ENCODE data around the gene TMX2. TPM values are rescaled to one million over a fixed set of nuclear protein-coding genes. Genes with fewer than 3 reads are reported as not detected.
"Not testable (repeated sequence)": the region's sequence is repeated elsewhere in the genome, so short reads cannot be mapped to it uniquely, and the experiment has no call there.

Gene TMX2, protein sequence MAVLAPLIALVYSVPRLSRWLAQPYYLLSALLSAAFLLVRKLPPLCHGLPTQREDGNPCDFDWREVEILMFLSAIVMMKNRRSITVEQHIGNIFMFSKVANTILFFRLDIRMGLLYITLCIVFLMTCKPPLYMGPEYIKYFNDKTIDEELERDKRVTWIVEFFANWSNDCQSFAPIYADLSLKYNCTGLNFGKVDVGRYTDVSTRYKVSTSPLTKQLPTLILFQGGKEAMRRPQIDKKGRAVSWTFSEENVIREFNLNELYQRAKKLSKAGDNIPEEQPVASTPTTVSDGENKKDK
- 61.1 and 78.2 TPM in 2 replicates for total RNA-seq

DNA sequence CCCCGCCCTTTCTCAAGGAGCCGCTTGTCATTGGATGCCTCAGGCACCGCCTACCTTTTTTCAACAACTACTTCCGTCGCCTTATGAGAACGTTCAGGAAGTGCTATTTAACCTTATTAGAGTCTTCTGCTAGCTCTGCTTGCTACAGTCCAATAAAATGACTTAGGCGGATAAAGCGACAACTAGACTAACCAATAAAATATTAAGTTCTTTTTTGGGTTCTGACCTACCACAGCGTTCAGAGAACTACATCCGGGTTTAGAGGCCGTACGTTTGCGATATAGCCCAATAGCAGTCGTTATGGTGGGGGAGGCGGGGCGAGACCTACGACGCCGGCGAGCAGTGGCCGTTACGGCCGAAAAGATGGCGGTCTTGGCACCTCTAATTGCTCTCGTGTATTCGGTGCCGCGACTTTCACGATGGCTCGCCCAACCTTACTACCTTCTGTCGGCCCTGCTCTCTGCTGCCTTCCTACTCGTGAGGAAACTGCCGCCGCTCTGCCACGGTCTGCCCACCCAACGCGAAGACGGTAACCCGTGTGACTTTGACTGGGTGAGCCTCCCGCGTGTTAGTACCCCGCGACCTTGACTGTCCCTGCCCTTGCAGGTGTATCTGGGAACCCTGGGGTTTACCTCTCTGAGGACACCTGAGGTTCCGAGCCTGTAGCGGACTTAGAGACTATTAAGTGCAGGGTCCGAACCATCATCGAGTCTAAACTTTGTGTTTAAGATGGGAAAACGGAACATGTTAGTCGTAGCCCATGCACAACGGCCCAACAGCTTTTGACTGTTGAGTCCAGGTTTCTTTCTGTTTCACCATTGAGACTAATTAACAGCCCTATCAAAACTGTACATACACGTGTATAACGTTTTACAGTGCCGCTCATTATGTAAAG, at the start of gene TMX2:
TMX2 (plus strand) TSS at position 338 of the 895 bp plus-strand sequence; CDS start at position 364, 26 bp downstream.
- peak; percentile 100 for DNase-seq (ENCODE audit: low read depth)

DNA sequence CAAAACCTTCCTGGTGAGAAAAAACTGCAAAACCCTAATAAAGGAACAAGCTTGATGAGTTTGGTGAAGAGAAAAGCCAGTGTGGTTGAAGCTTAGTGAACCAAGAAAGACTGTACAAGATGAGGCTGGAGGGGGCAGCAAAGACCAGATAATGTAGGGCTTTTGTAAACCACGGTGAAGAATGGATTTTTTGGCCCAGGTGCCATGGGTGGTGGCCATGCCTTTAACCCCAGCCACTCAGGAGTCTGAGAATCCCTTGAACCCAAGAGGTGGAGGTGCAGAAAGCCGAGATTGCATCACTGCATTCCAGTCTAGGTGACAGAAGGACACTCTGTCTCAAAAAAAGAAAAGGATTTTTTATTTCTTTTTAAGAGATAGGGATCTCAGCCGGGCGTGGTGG, 49.5 kb upstream of the TMX2 start:
- DNase-seq (ENCODE audit: low read depth), result peak; percentile 38

DNA sequence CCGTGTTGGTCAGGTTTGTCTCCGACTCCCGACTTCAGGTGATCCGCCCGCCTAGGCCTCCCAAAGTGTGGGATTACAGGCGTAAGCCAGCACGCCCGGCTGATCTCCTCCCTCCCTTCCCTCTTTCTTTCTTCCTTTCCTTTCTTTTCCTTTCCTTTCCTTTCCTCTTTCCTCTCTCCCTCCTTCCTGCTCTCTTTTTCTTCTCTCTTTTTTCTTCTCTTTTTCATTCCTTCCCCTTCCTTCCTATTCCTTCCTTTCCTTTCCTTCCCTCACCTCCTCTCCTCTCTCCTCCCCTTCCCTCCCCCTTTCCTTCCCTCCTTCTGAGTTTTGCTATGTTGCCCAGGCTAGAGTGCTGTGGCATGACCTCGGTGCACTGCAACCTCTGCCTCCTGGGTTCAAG, 48.4 kb upstream of the TMX2 start:
- no peak for DNase-seq (ENCODE audit: low read depth)

DNA sequence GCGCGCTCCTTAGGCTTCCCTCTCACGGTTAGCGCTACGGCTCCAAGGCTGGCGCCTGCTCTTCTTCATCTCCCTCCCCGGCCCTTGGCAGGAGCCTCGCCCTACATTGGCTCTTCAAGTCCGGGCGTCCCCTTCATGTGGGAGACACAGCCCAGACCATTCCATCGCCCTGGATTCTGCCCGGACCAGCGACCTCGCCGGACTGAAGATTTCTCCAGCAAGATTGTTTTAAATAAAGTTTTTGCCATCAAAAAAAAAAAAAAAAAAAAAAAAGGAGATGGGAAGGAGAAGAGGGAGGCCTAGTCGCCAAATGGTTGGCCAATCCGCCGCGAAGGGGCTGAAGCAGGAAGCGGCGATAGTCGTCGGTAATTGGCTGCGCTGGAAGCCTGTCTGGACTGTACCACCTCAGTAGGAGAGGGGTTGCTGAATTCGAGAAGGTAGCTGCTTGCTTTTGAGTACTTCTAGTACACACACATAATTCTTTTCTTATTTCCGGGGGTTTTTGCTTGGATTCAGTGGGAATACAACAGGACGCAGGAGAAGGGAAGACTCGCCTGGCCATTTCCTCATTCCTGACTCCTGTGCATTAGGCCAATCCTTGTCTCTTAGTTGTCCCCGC, 45.2 kb upstream of the TMX2 start:
- peak; percentile 96 for DNase-seq (ENCODE audit: low read depth)

DNA sequence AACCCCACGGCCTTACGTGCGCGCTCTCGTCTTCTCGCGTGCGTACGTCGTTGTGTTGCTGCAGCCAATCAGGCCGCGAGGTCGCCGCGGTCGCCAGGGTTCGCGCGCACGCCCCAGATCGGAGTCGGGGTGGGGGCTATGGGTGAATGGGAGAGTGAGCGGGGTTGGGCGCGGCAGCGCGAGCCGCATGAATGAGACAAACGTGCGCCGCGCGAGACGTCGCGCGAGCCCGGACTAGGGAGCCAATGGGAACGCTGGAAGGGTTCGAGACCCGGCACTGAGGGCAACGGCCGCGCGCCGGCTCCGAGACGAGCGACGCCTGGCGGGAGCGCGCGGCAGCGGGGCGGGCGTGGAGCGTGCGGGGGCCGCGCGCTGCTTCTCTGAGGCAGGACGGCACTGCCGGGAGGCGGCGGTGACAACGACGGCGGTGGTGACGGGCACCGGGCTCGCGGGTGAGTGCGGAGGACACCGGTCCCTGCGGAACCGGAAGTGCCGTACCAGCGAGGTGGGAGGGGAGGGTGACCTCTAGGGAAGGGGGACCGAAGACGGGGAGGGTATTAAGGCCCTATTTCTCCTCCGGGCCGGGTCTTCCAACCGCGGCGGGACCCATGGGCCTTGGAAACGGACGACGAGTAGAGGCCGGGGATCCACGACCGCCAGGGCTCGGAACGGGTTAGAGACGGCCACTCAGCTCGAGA, 44.5 kb upstream of the TMX2 start, which contains the start of gene ZDHHC5:
ZDHHC5 (plus strand) TSS at position 379 of the 698 bp plus-strand sequence. CDS start 4,977 bp downstream, outside the sequence.
- DNase-seq (ENCODE audit: low read depth), result peak; percentile 96

DNA sequence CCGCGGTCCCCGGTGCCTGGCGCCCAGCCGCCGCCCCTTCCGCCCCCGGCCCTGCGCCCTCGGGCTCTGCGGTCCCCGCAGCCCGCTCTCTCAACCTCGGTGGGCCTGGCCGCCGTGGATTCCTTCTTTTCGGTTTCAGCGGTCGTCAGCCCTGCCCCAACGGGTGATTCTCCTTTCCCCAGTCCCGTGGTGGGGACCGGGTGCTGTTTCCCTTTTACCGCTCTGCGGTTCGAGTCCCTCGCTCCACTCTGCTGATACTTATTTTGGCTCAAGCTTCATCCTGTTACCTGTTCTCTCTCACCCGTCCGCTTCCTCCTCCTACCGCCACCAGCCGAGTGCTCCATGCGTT, 44.0 kb upstream of the TMX2 start:
- DNase-seq (ENCODE audit: low read depth), result no peak

DNA sequence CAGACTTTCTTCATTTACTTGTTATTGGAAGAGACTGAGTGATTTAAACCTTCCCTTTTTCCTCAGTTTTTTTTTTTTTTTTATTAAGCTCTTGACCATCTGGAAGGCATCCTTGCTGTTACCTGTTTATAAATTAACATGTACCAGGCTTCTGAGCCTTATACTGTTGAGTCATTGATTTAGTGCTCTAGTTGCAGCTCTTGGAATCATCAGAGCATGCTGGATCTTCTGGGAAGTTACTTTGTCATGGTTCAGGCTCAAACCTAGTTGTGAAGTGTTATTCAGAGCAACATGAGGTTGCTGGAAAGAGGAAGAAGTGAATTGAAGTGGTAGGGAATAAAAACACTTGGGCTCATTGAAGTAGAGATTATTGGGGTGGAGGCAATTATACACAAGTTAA, 38.1 kb upstream of the TMX2 start:
- peak; percentile 96 for DNase-seq (ENCODE audit: low read depth)

DNA sequence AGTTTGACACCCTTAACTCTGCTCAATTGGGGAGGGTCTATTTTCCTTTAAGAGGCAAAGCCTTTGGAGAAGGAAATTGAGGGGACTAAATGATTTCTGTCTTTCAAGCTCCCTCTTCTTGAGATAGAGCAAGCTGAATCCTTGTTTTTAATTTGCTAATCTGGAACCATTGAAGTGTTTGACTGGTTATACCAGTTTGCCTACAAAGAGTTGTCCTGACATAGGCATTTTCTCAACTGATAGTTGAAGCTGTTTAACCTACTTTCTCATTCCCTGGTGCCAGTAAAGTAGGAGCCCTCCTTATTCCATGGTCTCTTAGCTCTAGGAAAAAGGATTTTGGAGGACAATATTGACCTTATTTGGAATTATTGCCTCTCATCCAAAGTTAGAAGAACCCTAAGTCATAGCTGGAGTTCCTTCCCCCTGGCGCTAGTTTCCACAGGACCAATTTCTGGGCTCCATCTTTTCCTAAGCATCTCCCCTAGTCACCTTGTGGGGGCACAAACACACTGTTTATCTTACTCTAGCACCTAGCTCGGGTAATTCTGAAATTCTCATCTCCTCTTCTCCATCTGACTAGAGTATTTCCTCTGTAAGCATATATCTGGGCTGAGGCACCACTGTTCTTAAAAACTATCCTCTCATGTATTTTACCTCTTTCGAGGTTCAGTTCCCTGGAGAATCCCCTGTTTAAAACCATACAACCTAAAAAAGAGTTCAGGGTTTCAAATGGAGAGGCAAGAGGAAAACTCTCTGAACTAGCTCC, 37.0 kb upstream of the TMX2 start:
- no peak for DNase-seq (ENCODE audit: low read depth)

DNA sequence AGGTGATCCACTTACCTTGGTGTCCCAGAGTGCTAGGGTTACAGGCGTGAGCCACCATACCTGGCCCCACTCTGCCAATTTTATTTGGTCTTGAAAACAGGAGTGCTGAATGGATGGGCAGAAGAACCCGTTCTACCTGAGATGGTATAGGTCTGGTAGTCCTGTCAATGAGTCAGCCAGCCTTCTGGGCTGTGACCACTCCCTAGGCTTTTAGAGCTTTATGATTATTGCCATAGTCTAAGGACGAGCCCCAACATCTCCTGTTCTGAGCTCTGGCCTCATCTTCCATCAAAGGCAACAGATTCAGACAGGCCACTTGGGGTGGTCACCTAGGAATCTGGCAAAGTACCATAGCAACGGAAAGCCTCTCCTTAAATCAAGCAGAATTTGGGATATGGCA, 33.0 kb upstream of the TMX2 start:
- DNase-seq (ENCODE audit: low read depth), result no peak

DNA sequence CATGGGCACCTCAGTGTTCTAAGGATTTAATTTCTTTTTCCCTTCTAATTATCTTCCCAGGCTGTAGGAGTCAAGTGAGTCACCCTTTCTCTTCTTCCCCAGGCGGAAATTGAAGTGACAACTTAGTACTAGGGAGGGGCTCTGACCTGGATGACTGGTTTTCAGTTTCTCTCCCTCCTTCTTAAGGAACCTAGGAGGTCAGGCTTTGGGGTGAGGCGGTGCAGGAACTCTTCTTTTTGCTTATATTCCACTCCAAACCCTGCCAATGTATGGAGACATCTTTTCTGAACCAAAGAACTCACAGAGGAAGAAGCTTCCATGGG, 31.9 kb upstream of the TMX2 start:
- peak; percentile 85 for DNase-seq (ENCODE audit: low read depth)

DNA sequence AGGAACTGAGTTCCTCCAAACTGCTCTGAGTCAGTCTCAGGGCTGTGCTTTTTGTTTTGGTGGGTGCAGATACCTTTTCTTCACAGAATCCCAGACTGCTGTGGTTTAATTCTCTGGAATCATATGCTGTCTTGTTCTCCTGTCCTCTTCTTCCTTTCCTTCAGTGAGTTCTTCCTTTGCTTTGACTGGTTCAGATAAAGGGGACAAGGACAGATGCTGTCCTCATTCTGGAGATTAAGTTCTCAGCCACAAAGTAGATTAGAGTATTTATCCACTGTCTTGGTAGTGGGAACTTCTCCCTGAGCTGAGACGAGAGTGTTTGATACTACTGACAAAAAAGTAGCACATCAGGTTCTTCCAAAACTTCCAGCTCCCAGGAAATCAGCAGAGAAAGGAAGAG, 31.2 kb upstream of the TMX2 start:
- no peak for DNase-seq (ENCODE audit: low read depth)

DNA sequence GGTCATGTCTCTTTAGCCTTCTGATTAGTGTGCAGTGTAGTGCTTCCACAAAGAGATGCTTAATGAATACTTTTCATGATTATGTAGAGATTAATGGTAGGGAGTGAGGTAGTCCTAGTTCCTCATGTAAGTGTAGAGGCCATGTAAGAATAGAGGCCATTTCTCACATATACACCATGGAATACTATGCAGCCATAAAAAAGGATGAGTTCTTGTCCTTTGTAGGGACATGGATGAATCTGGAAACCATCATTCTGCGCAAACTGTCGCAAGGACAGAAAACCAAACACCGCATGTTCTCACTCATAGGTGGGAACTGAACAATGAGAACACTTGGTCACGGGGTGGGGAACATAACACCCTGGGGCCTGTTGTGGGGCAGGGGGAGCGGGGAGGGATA, 21.9 kb upstream of the TMX2 start:
- not testable (repeated sequence) for DNase-seq (ENCODE audit: low read depth)

DNA sequence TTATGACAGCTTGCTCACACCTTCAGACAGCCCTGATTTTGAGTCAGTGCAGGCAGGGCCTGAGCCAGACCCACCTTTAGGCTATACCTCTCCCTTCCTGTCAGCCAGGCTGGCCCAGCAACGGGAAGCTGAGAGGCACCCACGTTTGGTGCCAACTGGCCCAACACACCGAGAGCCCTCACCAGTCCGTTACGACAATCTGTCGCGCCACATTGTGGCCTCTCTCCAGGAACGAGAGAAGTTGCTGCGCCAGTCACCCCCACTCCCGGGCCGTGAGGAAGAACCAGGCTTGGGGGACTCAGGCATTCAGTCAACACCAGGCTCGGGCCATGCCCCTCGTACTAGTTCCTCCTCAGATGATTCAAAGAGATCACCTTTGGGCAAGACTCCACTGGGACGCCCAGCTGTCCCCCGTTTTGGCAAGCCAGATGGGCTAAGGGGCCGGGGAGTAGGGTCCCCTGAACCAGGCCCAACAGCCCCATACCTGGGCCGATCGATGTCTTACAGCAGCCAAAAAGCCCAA, 13.5 kb upstream of the TMX2 start:
- DNase-seq (ENCODE audit: low read depth), result no peak

DNA sequence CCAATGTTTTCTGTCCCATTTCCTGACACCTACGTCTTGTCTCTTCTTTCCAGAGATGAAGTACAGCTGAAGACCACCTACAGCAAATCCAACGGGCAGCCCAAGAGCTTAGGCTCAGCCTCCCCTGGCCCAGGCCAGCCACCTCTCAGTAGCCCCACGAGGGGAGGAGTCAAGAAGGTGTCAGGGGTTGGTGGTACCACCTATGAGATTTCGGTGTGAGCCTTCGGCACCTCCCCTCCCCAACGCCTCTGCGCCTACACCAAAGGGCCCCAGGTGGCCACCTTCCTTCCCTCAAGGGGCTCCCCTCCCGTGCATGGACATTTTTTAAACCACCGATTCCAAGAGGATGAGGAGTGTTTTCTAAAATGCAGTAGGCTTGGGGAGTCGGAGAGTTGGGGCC, 12.6 kb upstream of the TMX2 start:
- DNase-seq (ENCODE audit: low read depth), result no peak

DNA sequence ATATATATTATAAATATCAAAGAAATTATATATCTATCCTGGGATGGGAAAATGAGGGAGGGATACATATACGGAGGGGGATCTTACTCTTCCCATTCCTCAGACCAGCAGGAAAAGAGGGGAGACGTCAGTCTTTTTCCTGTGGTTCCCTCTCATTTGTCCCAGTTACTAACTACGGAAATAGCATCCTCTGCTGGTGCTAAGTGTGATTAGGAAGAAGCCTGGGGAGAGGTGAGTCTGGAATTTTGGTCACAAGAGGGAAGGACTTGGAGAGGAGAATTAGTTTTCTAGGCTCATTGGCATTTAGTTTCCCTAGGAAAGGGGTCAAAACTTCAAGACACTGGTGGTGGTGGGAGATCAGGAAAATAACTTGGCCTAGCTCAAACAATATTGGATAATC, 12.0 kb upstream of the TMX2 start:
- DNase-seq (ENCODE audit: low read depth), result no peak

DNA sequence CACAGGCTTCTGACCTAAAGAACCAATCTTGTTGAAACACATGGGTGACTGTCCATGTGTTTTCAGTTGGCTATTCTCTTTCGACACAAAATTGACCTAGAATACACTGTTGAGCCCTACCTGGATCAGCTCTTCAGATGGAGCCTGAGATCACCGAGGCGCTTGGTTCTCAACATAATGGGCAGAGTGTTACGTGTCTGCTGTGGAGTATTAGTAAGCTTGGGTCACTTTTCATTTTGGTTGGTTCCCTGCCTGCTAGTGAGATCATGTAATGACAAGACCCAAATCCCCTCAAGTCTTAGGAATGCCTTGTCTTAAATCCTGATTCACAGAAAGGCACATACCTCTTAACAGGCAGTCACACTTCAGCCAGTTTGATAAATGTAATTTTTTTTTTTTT, 9.1 kb upstream of the TMX2 start:
- no peak for DNase-seq (ENCODE audit: low read depth)

DNA sequence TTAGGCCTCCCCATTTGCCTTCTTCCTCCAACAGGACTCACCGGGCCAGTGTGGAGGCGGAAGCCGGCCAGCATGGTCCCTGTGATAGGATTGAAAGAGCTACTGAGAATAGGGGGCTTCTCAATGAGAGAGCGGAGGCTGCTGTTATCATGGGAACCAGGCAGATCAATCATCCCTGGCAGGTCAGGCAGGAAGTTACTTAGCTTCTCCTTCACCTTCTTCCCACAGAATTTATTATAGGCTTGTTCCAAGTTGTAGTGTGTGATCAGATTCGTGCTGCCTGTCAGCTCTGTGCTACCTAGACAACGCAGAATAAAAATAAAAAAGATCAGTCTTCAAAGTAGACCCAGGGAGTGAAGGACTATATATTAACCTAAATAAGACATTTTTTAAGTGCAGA, 7.5 kb upstream of the TMX2 start:
- no peak for DNase-seq (ENCODE audit: low read depth)

DNA sequence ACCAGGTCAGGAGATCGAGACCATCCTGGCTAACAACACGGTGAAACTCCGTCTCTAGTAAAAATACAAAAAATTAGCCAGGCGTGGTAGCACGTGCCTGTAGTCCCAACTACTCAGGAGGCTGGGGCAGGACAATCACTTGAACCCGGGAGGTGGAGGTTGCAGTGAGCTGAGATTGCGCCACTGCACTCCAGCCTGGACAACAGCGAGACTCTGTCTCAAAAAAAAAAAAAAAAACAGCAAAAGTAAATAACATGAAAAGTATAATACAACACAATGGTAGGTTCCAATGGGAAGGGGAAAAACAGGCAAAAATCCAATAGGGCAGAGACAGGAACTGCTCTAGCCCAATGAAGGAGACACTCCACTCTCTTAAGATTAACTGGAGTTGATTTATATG, 7.0 kb upstream of the TMX2 start:
- not testable (repeated sequence) for DNase-seq (ENCODE audit: low read depth)

DNA sequence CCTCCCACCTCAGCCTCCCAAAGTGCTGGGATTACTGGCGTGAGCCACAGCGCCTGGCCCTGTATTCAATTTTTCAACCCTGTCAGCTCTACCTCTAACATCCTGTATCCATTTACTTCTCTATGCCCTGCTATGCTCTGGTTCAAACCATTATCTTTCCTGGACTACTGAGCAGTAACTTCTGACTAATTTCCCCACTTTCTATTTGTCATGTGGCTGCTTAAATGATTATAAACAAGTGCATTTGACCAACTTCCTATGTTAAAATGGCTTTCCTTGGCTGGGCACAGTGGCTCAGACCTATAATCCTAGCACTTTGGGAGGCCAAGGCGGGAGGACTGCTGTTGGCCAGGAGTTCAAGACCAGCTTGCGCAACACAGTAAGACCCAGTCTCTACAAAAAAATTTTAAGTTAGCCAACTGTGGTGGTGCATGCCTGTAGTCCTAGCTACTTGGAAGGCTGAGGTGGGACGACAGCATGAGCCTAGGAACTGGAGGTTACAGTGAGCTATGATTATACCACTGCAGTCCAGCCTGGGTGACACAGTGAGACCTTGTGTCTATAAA, 2.5 kb upstream of the TMX2 start:
- no peak for DNase-seq (ENCODE audit: low read depth)

DNA sequence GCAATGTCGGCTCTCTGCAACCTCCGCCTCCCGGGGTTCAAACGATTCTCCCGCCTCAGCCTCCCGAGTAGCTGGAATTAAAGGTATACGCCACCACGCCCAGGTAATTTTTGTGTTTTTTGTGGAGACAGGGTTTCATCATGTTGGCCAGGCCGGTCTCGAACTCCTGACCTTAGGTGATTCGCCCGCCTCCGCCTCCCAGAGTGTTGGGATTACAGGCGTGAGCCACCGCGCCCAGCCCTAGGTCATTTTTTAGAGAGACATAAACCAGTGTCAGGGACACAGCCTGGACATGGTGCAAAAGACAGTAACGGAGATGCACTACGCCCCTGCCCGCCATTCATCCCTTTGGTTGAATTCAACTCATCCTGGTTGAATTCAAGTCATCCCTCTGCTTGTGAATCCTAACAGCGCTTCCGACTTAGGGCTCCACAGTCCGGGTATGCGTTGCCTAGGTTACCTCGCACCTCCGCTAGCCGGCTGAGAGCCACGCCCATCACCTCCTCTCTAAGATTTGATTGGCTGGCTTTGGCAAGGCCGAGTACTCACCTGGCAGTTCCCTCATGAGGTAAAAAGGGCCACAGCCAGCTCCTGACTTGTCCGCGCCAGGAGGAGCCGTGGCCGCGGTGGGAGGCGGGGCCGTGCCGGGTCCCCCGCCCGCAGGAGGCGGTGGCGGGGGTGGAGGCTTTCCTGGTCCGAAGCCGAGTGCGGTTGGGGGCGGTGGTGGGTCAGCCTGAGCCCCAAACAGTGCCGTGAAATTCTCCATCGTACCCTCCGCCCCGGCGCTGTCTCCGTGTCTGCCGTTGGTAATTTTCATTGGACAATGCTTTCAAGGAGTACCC, 758 bp upstream of the TMX2 start, which contains the start of gene MED19:
MED19 (minus strand) TSS at position 802 of the 842 bp plus-strand sequence; CDS start at position 766, 36 bp downstream.
- DNase-seq (ENCODE audit: low read depth), result peak; percentile 91
